GM19328 (cell line): ENCODE results near the gene DHX36.
A peak's percentile ranks its signal among the peaks of the same experiment; 100 is the strongest.

Experiments
- ATAC-seq: cut with Tn5 transposase; IDR thresholded peaks from one replicate; pipeline ENCODE4 v1.9.1; 2021; ENCODE audit warnings: mild to moderate bottlenecking, moderate library complexity; ENCODE audit not compliant: unreplicated experiment

The DHX36 gene

GRCh38 chr3:154294016-154294415 lies 30.3 kb downstream of the DHX36 start:
- no peak for ATAC-seq

- no peak for ATAC-seq
Observed at GRCh38 chr3:154290187-154290586, 34.1 kb downstream of the DHX36 start.

- no peak for ATAC-seq
Observed at GRCh38 chr3:154285221-154285620, 39.1 kb downstream of the DHX36 start.

GRCh38 chr3:154280161-154280560 lies 44.1 kb downstream of the DHX36 start:
- ATAC-seq: no peak

GRCh38 chr3:154275965-154276364 lies 48.3 kb downstream of the DHX36 start:
- ATAC-seq: no peak

- ATAC-seq: no peak
Observed at GRCh38 chr3:154275292-154275691, 49.0 kb downstream of the DHX36 start.

- no peak for ATAC-seq
Observed at GRCh38 chr3:154274348-154274747, 49.9 kb downstream of the DHX36 start.

GRCh38 chr3:154273381-154273780 lies 50.9 kb downstream of the DHX36 start:
- ATAC-seq: no peak

- ATAC-seq: no peak
Observed at GRCh38 chr3:154254527-154254926, 69.8 kb downstream of the DHX36 start.

- ATAC-seq: peak; percentile 69
Observed at GRCh38 chr3:154252759-154253638, 71.3 kb downstream of the DHX36 start.

- ATAC-seq: no peak
Observed at GRCh38 chr3:154251610-154252009, 72.7 kb downstream of the DHX36 start.

GRCh38 chr3:154250291-154250690 lies 74.0 kb downstream of the DHX36 start:
- no peak for ATAC-seq

GRCh38 chr3:154247806-154248415 lies 76.4 kb downstream of the DHX36 start:
- no peak for ATAC-seq

- ATAC-seq: no peak
Observed at GRCh38 chr3:154244644-154245043, 79.6 kb downstream of the DHX36 start.

- ATAC-seq: no peak
Observed at GRCh38 chr3:154243353-154243752, 80.9 kb downstream of the DHX36 start.

- ATAC-seq: no peak
Observed at GRCh38 chr3:154242766-154243165, 81.5 kb downstream of the DHX36 start.

- no peak for ATAC-seq
Observed at GRCh38 chr3:154241496-154241895, 82.8 kb downstream of the DHX36 start.

- ATAC-seq: no peak
Observed at GRCh38 chr3:154240235-154240634, 84.1 kb downstream of the DHX36 start.

GRCh38 chr3:154236331-154236730 lies 88.0 kb downstream of the DHX36 start:
- ATAC-seq: no peak

GRCh38 chr3:154235330-154235729 lies 89.0 kb downstream of the DHX36 start:
- ATAC-seq: no peak

- ATAC-seq: no peak
Observed at GRCh38 chr3:154229217-154229590, 95.1 kb downstream of the DHX36 start.

- no peak for ATAC-seq
Observed at GRCh38 chr3:154228561-154229216, 95.6 kb downstream of the DHX36 start.
